HCT116 (cell line): ENCODE data around the gene RNF207. TPM values are rescaled to one million over a fixed set of nuclear protein-coding genes. Genes with fewer than 3 reads are reported as not detected.

Source experiments
- ATAC-seq: fragments of 200-7000 bp; cut with Tn5 transposase; 2 replicates; pipeline ENCODE4 v1.9.1; 2020; ENCODE audit warnings: mild to moderate bottlenecking, moderate library complexity
- BruUV-seq: library from RNA; stranded (reverse); fragments of 400-500 nt; replicated peaks from 2 replicates; lab custom pipeline; 2021; lab: Mats Ljungman, UMichigan
- CTCF ChIA-PET: fragments of 300-600 bp; sonication (Branson Sonifier 250); formaldehyde crosslinking; loops from one replicate; lab custom pipeline; 2021; ENCODE audit warnings: antibody characterized with exemption; lab: Charles Lee
- POLR2A ChIA-PET: fragments of 300-600, 350-600 bp; sonication (Branson Sonifier 250); formaldehyde crosslinking; loops from one replicate; lab custom pipeline; 2021; ENCODE audit warnings: antibody characterized with exemption; lab: Charles Lee
- RAD21 ChIA-PET, 2 experiments: fragments of 300-600 bp; sonication (Branson Sonifier 250); formaldehyde crosslinking; loops; one replicate each; lab custom pipeline; 2023; ENCODE audit warnings: low total read pairs in 2 of 2; ENCODE audit not compliant: uncharacterized antibody in 2 of 2, unreplicated experiment in 2 of 2, low non-redundant PET in 1 of 2; lab: Charles Lee
- DNase-seq: peaks from one replicate; pipeline ENCODE4 v3.0.0-alpha.2; 2010; ENCODE audit warnings: low read depth, low spot score
- H2AFZ ChIP-seq: fragments of 200-600 bp; shearing (Covaris generic), sonication (generic); 2 replicates; pipeline ENCODE4 v1.6.1; 2017; ENCODE audit warnings: low read depth, mixed run types, mixed read lengths, antibody characterized with exemption, low read length; ENCODE audit not compliant: poor library complexity, severe bottlenecking
- H3K27ac ChIP-seq: 2 replicates; pipeline ENCODE4 v1.5.1; 2012; ENCODE audit warnings: low read depth, low read length
- H3K27me3 ChIP-seq: fragments of 200-600 bp; sonication (generic); 2 replicates; pipeline ENCODE4 v1.6.1; 2016; ENCODE audit warnings: mixed run types, low read length, mixed read lengths; ENCODE audit not compliant: insufficient read depth
- H3K36me3 ChIP-seq, 2 experiments: fragments of 200-500 bp in 1 of 2; fragments of 200-600 bp in 1 of 2; sonication (Bioruptor generic) in 1 of 2; sonication (generic) in 1 of 2; 2 replicates each; pipeline versions ENCODE4 v1.5.1 to v1.6.1; 2014 to 2016; ENCODE audit warnings: low read length in 2 of 2, inconsistent platforms in 1 of 2, mixed read lengths in 1 of 2, mixed run types in 1 of 2; ENCODE audit not compliant: insufficient read depth in 2 of 2, control insufficient read depth in 1 of 2
- H3K4me1 ChIP-seq, 2 experiments: fragments of 200-600 bp in 1 of 2; sonication (generic) in 1 of 2; 2 replicates each; pipeline versions ENCODE4 v1.5.1 to v1.6.1; 2012 to 2017; ENCODE audit warnings: low read length in 2 of 2, inconsistent platforms in 1 of 2, mild to moderate bottlenecking in 1 of 2, mixed read lengths in 1 of 2, mixed run types in 1 of 2, moderate library complexity in 1 of 2; ENCODE audit not compliant: insufficient read depth in 2 of 2, control insufficient read depth in 1 of 2
- H3K4me2 ChIP-seq: fragments of 200-600 bp; sonication (generic); 2 replicates; pipeline ENCODE4 v1.6.1; 2017; ENCODE audit warnings: mixed run types, low read length, mixed read lengths
- H3K4me3 ChIP-seq, 2 experiments: fragments of 200-600 bp in 1 of 2; sonication (generic) in 1 of 2; replicated peaks in 1 of 2; 2 replicates each; pipeline ENCODE4 v1.5.1; 2011 to 2016; ENCODE audit warnings: low read length in 2 of 2, control low read depth in 1 of 2, low read depth in 1 of 2, mild to moderate bottlenecking in 1 of 2, mixed read lengths in 1 of 2, mixed run types in 1 of 2
- H3K79me2 ChIP-seq: fragments of 200-600 bp; sonication (generic); 2 replicates; pipeline ENCODE4 v1.6.1; 2017; ENCODE audit warnings: mild to moderate bottlenecking, mixed run types, low read length, moderate library complexity, mixed read lengths; ENCODE audit not compliant: insufficient read depth
- H3K9ac ChIP-seq: fragments of 200-600 bp; sonication (generic); 2 replicates; pipeline ENCODE4 v1.6.1; 2016; ENCODE audit warnings: low read length, mixed read lengths
- H3K9me2 ChIP-seq: fragments of 200-600 bp; sonication (generic), shearing (Covaris generic); 2 replicates; pipeline ENCODE4 v1.6.1; 2017; ENCODE audit warnings: mixed run types, mild to moderate bottlenecking, moderate library complexity; ENCODE audit not compliant: insufficient read depth
- H3K9me3 ChIP-seq, 2 experiments: fragments of 200-500 bp in 1 of 2; fragments of 200-600 bp in 1 of 2; sonication (Bioruptor generic) in 1 of 2; sonication (generic) in 1 of 2; 2 replicates each; pipeline ENCODE4 v1.6.1; 2014 to 2017; ENCODE audit warnings: low read length in 2 of 2, mixed read lengths in 2 of 2, inconsistent platforms in 1 of 2, low read depth in 1 of 2, mild to moderate bottlenecking in 1 of 2, mixed run types in 1 of 2, moderate library complexity in 1 of 2; ENCODE audit not compliant: control insufficient read depth in 1 of 2, insufficient read depth in 1 of 2
- H4K20me1 ChIP-seq: fragments of 200-600 bp; sonication (generic), shearing (Covaris generic); 2 replicates; pipeline ENCODE4 v1.6.1; 2017; ENCODE audit warnings: mixed run types, mild to moderate bottlenecking, moderate library complexity; ENCODE audit not compliant: insufficient read depth
- CBX3 ChIP-seq: IDR thresholded peaks from 2 replicates; pipeline ENCODE4 v1.6.1; 2012; ENCODE audit warnings: low read depth
- CEBPB ChIP-seq: IDR thresholded peaks from 2 replicates; pipeline ENCODE4 v1.6.1; 2012; ENCODE audit warnings: low read depth
- EZH2 ChIP-seq: fragments of 200-600 bp; sonication (generic); IDR thresholded peaks from 2 replicates; pipeline ENCODE4 v1.6.1; 2017; ENCODE audit warnings: antibody characterized with exemption, mixed run types
- EZH2phosphoT487 ChIP-seq: fragments of 200-600 bp; IDR thresholded peaks from 2 replicates; pipeline ENCODE4 v1.6.1; 2018; ENCODE audit warnings: antibody characterized with exemption, borderline replicate concordance
- POLR2A ChIP-seq: IDR thresholded peaks from 2 replicates; pipeline ENCODE4 v1.7.0; 2011; ENCODE audit warnings: borderline replicate concordance; ENCODE audit not compliant: insufficient read depth, insufficient read length; ENCODE audit errors: extremely low read depth
- RAD21 ChIP-seq: IDR thresholded peaks from 2 replicates; pipeline ENCODE4 v1.6.1; 2012; ENCODE audit warnings: low read depth, mild to moderate bottlenecking
- SIN3A ChIP-seq: IDR thresholded peaks from 2 replicates; pipeline ENCODE4 v1.6.1; 2012; ENCODE audit warnings: low read depth
- SP1 ChIP-seq: IDR thresholded peaks from 2 replicates; pipeline ENCODE4 v1.6.1; 2012; ENCODE audit warnings: low read depth
- SRF ChIP-seq: IDR thresholded peaks from 2 replicates; pipeline ENCODE4 v1.6.1; 2012; ENCODE audit warnings: low read depth
- YY1 ChIP-seq: IDR thresholded peaks from 2 replicates; pipeline ENCODE4 v1.6.1; 2011; ENCODE audit warnings: low read length, low read depth, moderate library complexity, mild to moderate bottlenecking; ENCODE audit not compliant: insufficient replicate concordance; ENCODE audit errors: extremely low read depth
- intact Hi-C: fragments of 100-400 bp; cut with micrococcal nuclease; formaldehyde crosslinking; loops from 2 replicates; pipeline ENCODE4 v1.10.0; 2022
- total RNA-seq: library from RNA; stranded (reverse); gene quantifications from one replicate; pipeline ENCODE4 v1.2.1, GENCODE V29; 2021; ENCODE audit not compliant: unreplicated experiment
- TF ChIP-seq, protein P1 (sequence below): IDR thresholded peaks from 2 replicates; pipeline ENCODE4 v1.6.1; 2012
- TF ChIP-seq, protein P2 (sequence below), 3 experiments: fragments of 200-600 bp in 1 of 3; sonication (generic) in 1 of 3; IDR thresholded peaks in 2 of 3; conservative IDR thresholded peaks in 1 of 3; 2 replicates each; pipeline ENCODE4 v1.5.1; 2012 to 2017; ENCODE audit warnings: low read depth in 2 of 3, low read length in 2 of 3, antibody characterized with exemption in 1 of 3, borderline replicate concordance in 1 of 3, control low read depth in 1 of 3, mild to moderate bottlenecking in 1 of 3, mixed read lengths in 1 of 3, mixed run types in 1 of 3, moderate library complexity in 1 of 3; ENCODE audit not compliant: insufficient read depth in 1 of 3

Gene RNF207
- total RNA-seq, 1 experiment from 2014 or later: 61.2 TPM

DNA sequence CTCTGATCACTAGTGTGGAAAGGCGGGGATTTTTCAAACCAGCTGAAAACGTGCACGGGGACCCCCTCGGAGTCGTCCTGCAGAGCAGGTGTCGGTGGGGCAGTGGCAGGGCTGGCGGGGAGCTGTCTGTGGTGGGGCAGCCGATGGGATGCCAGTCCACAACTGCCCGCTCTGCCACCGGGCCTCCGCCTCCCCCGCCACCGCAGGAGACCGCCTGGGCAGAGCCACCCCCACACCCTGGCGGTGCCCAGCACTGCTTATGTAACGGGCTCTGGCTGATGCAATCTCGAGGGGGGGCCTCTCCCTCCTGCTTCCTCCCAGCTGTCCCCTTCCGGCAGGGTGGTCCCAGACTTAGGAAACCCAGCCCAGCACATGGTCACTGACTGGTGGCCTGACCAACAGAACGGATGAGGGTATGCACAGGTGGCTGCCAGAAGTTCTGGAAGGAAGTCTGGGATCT is 35.1 kb upstream of the RNF207 start:
- Histone ChIP-seq H4K20me1 (no peaks in the 10 kb centered on the region), H3K4me1 (no peaks in the 10 kb centered on the region), H3K9ac (no peak overlapping the region), H3K36me3 (no peaks in the 10 kb centered on the region), H3K9me2 (no peaks in the 10 kb centered on the region), H3K9me3 (no peaks in the 10 kb centered on the region), H3K27ac (no peak overlapping the region), H3K79me2 (no peaks in the 10 kb centered on the region), H3K27me3 (no peaks in the 10 kb centered on the region), H3K4me3 (no peak overlapping the region), H3K4me2 (no peak overlapping the region), H2AFZ (no peak overlapping the region)
- no TSS peak for BruUV-seq
- DNase-seq: no peak
- ATAC-seq: no peak
- TF ChIP-seq RAD21 (no peak), POLR2A (no peak), EZH2phosphoT487 (no peak), SIN3A (no peak), YY1 (no peak), SP1 (no peak), EZH2 (no peak), CEBPB (no peak), CBX3 (no peak), SRF (no peak)
- TF ChIP-seq, protein P1, sequence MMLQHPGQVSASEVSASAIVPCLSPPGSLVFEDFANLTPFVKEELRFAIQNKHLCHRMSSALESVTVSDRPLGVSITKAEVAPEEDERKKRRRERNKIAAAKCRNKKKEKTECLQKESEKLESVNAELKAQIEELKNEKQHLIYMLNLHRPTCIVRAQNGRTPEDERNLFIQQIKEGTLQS: no peak
- RAD21 ChIA-PET: no interaction called here
- CTCF ChIA-PET: interaction anchor here (1.1 kb wide), 1 partner anchor 15 kb away, joined by 3 read pairs; no protein-coding TSS in a partner anchor
- POLR2A ChIA-PET: no interaction called here
- intact Hi-C loops: loop anchor here (1.0 kb wide), 1 partner anchor 62 kb away; no protein-coding TSS in a partner anchor

DNA sequence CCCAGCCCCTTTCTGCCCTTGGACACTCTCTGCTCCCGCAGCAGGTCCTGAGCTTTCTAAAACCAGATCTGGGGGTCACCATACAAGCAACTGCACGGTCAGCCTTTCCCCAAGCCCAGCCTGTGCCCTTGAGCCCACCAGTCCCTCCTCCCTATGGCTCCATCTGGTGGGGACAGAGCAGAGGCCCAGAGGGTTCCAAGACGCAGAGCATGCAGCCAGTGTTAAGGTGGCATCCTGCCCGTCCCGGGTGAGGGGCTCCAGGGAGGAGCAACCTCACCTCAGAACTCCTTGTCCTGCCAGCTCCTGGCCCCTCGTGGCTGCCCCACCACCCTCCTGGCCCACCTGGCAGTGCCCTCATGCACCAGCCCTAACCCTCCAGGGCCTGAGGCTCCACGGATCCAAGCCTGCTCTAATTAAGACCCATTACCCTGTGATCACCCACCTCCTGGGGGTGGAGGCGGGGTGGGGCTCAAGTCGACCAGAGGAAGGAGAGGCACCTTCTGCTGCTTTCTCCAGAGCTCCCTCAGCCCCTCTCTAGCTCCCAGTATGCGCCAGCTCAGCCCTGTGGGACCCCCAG is 34.3 kb upstream of the RNF207 start:
- CTCF ChIA-PET: interaction anchor here (1.1 kb wide), 1 partner anchor 14 kb away, joined by 3 read pairs; no protein-coding TSS in a partner anchor
- intact Hi-C loops: loop anchor here (1.0 kb wide), 1 partner anchor 63 kb away; no protein-coding TSS in a partner anchor

More for the DNA sequence above, 34.3 kb upstream of the RNF207 start:
- Histone ChIP-seq H3K4me3 (no peak overlapping the region), H3K9ac (no peak overlapping the region), H3K4me2 (no peak overlapping the region), H3K27me3 (no peaks in the 10 kb centered on the region), H3K9me2 (no peaks in the 10 kb centered on the region), H3K9me3 (no peaks in the 10 kb centered on the region), H3K4me1 (no peaks in the 10 kb centered on the region), H4K20me1 (no peaks in the 10 kb centered on the region), H3K79me2 (no peaks in the 10 kb centered on the region), H3K27ac (no peak overlapping the region), H3K36me3 (no peaks in the 10 kb centered on the region), H2AFZ (no peak overlapping the region)
- RAD21 ChIA-PET: interaction anchor here (1.2 to 1.7 kb wide), 2 partner anchors 63 kb away, joined by 4 read pairs; no protein-coding TSS in a partner anchor
- BruUV-seq: no TSS peak
- no peak for DNase-seq
- TF ChIP-seq, protein P2, sequence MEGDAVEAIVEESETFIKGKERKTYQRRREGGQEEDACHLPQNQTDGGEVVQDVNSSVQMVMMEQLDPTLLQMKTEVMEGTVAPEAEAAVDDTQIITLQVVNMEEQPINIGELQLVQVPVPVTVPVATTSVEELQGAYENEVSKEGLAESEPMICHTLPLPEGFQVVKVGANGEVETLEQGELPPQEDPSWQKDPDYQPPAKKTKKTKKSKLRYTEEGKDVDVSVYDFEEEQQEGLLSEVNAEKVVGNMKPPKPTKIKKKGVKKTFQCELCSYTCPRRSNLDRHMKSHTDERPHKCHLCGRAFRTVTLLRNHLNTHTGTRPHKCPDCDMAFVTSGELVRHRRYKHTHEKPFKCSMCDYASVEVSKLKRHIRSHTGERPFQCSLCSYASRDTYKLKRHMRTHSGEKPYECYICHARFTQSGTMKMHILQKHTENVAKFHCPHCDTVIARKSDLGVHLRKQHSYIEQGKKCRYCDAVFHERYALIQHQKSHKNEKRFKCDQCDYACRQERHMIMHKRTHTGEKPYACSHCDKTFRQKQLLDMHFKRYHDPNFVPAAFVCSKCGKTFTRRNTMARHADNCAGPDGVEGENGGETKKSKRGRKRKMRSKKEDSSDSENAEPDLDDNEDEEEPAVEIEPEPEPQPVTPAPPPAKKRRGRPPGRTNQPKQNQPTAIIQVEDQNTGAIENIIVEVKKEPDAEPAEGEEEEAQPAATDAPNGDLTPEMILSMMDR (IDR thresholded peaks at IDR 0.05 in 2 of 3, conservative IDR thresholded peaks at IDR 0.05 in 1 of 3; ENCODE audit: borderline replicate concordance in 1 of 3, insufficient read depth in 1 of 3, low read depth in 2 of 3, low read length in 2 of 3): peak; percentile 44 to 70 (median 60); a peak in 5 of 6 replicates
- no peak for TF ChIP-seq SIN3A
- TF ChIP-seq RAD21: peak; percentile 77
- ATAC-seq: peak; percentile 82
- POLR2A ChIA-PET: no interaction called here
